HG03025 (cell line): Measurements from ENCODE around the gene BAG1.

Experiments used
- ATAC-seq: cut with Tn5 transposase; IDR thresholded peaks from one replicate; pipeline ENCODE4 v1.9.1; 2021; ENCODE audit warnings: mild to moderate bottlenecking, moderate library complexity; ENCODE audit not compliant: unreplicated experiment, low FRiP score

The BAG1 gene

GRCh38 chr9:33245341-33245740 is 19.2 kb downstream of the BAG1 start:
- no peak for ATAC-seq

- ATAC-seq, result no peak
These were observed 20.2 kb downstream of the BAG1 start for GRCh38 chr9:33244137-33244784.

- no peak for ATAC-seq
These were observed 21.8 kb downstream of the BAG1 start for GRCh38 chr9:33242609-33243134.

GRCh38 chr9:33241298-33241697 is 23.2 kb downstream of the BAG1 start:
- no peak for ATAC-seq

- no peak for ATAC-seq
These were observed 24.6 kb downstream of the BAG1 start, which contains the start of gene SPINK4 for GRCh38 chr9:33239921-33240320. SPINK4 (plus strand) TSS chr9:33240167; CDS start chr9:33240209, 42 bp downstream.

- ATAC-seq, result no peak
These were observed 27.9 kb downstream of the BAG1 start for GRCh38 chr9:33236571-33236970.

GRCh38 chr9:33234511-33235467 is 29.7 kb downstream of the BAG1 start:
- no peak for ATAC-seq

- ATAC-seq, result no peak
These were observed 30.7 kb downstream of the BAG1 start for GRCh38 chr9:33233626-33234342.

- ATAC-seq, result no peak
These were observed 31.7 kb downstream of the BAG1 start for GRCh38 chr9:33232815-33233214.

- ATAC-seq, result no peak
These were observed 32.9 kb downstream of the BAG1 start for GRCh38 chr9:33231623-33231942.

GRCh38 chr9:33230756-33231622 is 33.5 kb downstream of the BAG1 start:
- no peak for ATAC-seq

- no peak for ATAC-seq
These were observed 35.0 kb downstream of the BAG1 start for GRCh38 chr9:33229359-33230114.

- no peak for ATAC-seq
These were observed 35.9 kb downstream of the BAG1 start for GRCh38 chr9:33228606-33229005.

- ATAC-seq, result no peak
These were observed 36.8 kb downstream of the BAG1 start for GRCh38 chr9:33227741-33228140.

GRCh38 chr9:33227008-33227398 is 37.5 kb downstream of the BAG1 start:
- ATAC-seq, result no peak

GRCh38 chr9:33225319-33226147 is 39.0 kb downstream of the BAG1 start:
- no peak for ATAC-seq

GRCh38 chr9:33223696-33224095 is 40.8 kb downstream of the BAG1 start:
- ATAC-seq, result no peak

GRCh38 chr9:33222031-33222430 is 42.5 kb downstream of the BAG1 start:
- no peak for ATAC-seq

- no peak for ATAC-seq
These were observed 43.0 kb downstream of the BAG1 start for GRCh38 chr9:33221568-33221884.
